ENCODE data around the gene SBF1. TPM values are rescaled to one million over a fixed set of nuclear protein-coding genes. Genes with fewer than 3 reads are reported as not detected.

Gene SBF1
- total RNA-seq, 1 experiment from 2014 or later, result 97.2 TPM

GRCh38 chr22:50485221-50486131 lies 10.6 kb upstream of the SBF1 start:
- H3K27ac ChIP-seq (ENCODE audit: low read depth, low read length, poor library complexity, severe bottlenecking), result no peak overlapping the region
- no peaks in the 10 kb centered on the region for H3K9me3 ChIP-seq (ENCODE audit: low read depth, low read length, poor library complexity, severe bottlenecking)
- peaks cover 7% of the 10 kb centered on the region for H3K27me3 ChIP-seq (replicated peaks; ENCODE audit: insufficient read depth, low read depth, low read length, poor library complexity)
- CTCF ChIA-PET, result no interaction called here
- DNase-seq (ENCODE audit: low spot score), result peak; percentile 48
- no peak overlapping the region for H3K4me3 ChIP-seq (ENCODE audit: low read depth, low read length, poor library complexity, severe bottlenecking)
- no peaks in the 10 kb centered on the region for H3K36me3 ChIP-seq (ENCODE audit: insufficient read depth, low read length, poor library complexity, severe bottlenecking)
- no peak for TF ChIP-seq EZH2 (IDR thresholded peaks at IDR 0.05; ENCODE audit: borderline replicate concordance, low read depth, low read length, poor library complexity, severe bottlenecking)
- TF ChIP-seq CTCF (conservative IDR thresholded peaks at IDR 0.05; ENCODE audit: low read depth, low read length), result 0 out of 2 replicates have a peak, but pooled peaks have one; percentile 29
- intact Hi-C loops (cut with micrococcal nuclease; ENCODE audit: unreplicated experiment), result no loop called here
- POLR2A ChIA-PET (ENCODE audit: low non-redundant PET), result no interaction called here
- no TSS peak for BruUV-seq (replicated peaks)
- peaks cover 7% of the 10 kb centered on the region for H3K4me1 ChIP-seq (ENCODE audit: insufficient read depth, low read length, poor library complexity, severe bottlenecking)

GRCh38 chr22:50483977-50484853 lies 9.4 kb upstream of the SBF1 start:
- no TSS peak for BruUV-seq (replicated peaks)
- peaks cover 10% of the 10 kb centered on the region for H3K27me3 ChIP-seq (replicated peaks; ENCODE audit: insufficient read depth, low read depth, low read length, poor library complexity)

More at GRCh38 chr22:50483977-50484853, 9.4 kb upstream of the SBF1 start:
- TF ChIP-seq CTCF (conservative IDR thresholded peaks at IDR 0.05; ENCODE audit: low read depth, low read length) (no peak), EZH2 (IDR thresholded peaks at IDR 0.05; ENCODE audit: borderline replicate concordance, low read depth, low read length, poor library complexity, severe bottlenecking) (no peak)
- POLR2A ChIA-PET (ENCODE audit: low non-redundant PET), result no interaction called here
- intact Hi-C loops (cut with micrococcal nuclease; ENCODE audit: unreplicated experiment), result no loop called here
- no peak for DNase-seq (ENCODE audit: low spot score)
- Histone ChIP-seq H3K4me1 (ENCODE audit: insufficient read depth, low read length, poor library complexity, severe bottlenecking) (peaks cover 7% of the 10 kb centered on the region), H3K4me3 (ENCODE audit: low read depth, low read length, poor library complexity, severe bottlenecking) (no peak overlapping the region), H3K36me3 (ENCODE audit: insufficient read depth, low read length, poor library complexity, severe bottlenecking) (no peaks in the 10 kb centered on the region), H3K27ac (ENCODE audit: low read depth, low read length, poor library complexity, severe bottlenecking) (no peak overlapping the region), H3K9me3 (ENCODE audit: low read depth, low read length, poor library complexity, severe bottlenecking) (no peaks in the 10 kb centered on the region)
- CTCF ChIA-PET, result no interaction called here

Data from A673 (cell line).